ENCODE data around the gene EYA4. TPM values are rescaled to one million over a fixed set of nuclear protein-coding genes. Genes with fewer than 3 reads are reported as not detected.
"Not testable (repeated sequence)": the region's sequence is repeated elsewhere in the genome, so short reads cannot be mapped to it uniquely, and the experiment has no call there.

The EYA4 gene
- total and polyA plus RNA-seq, 4 experiments from 2014 or later: not detected

- Histone ChIP-seq H3K27ac (ENCODE audit: low read depth, low read length) (no peak overlapping the region), H3K4me1 (ENCODE audit: insufficient read depth, low read length) (no peaks in the 10 kb centered on the region), H3K4me3 (ENCODE audit: low read length in 2 of 2) (no peak overlapping the region), H3K36me3 (ENCODE audit: insufficient read depth, low read length) (no peaks in the 10 kb centered on the region), H3K9me3 (ENCODE audit: control insufficient read depth in 1 of 2, low read length in 2 of 2) (peaks cover 0 to 3% of the 10 kb centered on the region in 2 donors), H3K27me3 (ENCODE audit: insufficient read depth, low read length) (no peaks in the 10 kb centered on the region)
- DNase-seq: no peak
- Mint-ChIP-seq H3K4me3 (no peak overlapping the region), H3K27ac (no peak overlapping the region), H3K27me3 (peaks cover 0 to 2% of the 10 kb centered on the region in 2 donors), H3K4me1 (no peaks in the 10 kb centered on the region), H3K9me3 (peaks cover 0 to 2% (median 0%) of the 10 kb centered on the region in 8 donors), H3K36me3 (no peaks in the 10 kb centered on the region)
- CTCF ChIA-PET (ENCODE audit: partially characterized antibody): no interaction called here
- intact Hi-C loops (cut with micrococcal nuclease): no loop called here
- POLR2A ChIA-PET (ENCODE audit: partially characterized antibody): no interaction called here
Observed at GRCh38 chr6:133392015-133392414, 150.9 kb downstream of the EYA4 start.

GRCh38 chr6:133392641-133393040, 151.5 kb downstream of the EYA4 start:
- Histone ChIP-seq H3K36me3 (ENCODE audit: insufficient read depth, low read length) (no peaks in the 10 kb centered on the region), H3K27me3 (ENCODE audit: insufficient read depth, low read length) (no peaks in the 10 kb centered on the region), H3K4me3 (ENCODE audit: low read length in 2 of 2) (no peak overlapping the region), H3K4me1 (ENCODE audit: insufficient read depth, low read length) (no peaks in the 10 kb centered on the region), H3K27ac (ENCODE audit: low read depth, low read length) (no peak overlapping the region), H3K9me3 (ENCODE audit: control insufficient read depth in 1 of 2, low read length in 2 of 2) (peaks cover 0 to 3% of the 10 kb centered on the region in 2 donors)
- ChIA-PET POLR2A (ENCODE audit: partially characterized antibody) (no interaction called here), CTCF (ENCODE audit: partially characterized antibody) (no interaction called here)
- Mint-ChIP-seq H3K4me3 (no peak overlapping the region), H3K27ac (no peak overlapping the region), H3K36me3 (no peaks in the 10 kb centered on the region), H3K27me3 (peaks cover 0 to 2% of the 10 kb centered on the region in 2 donors), H3K4me1 (no peaks in the 10 kb centered on the region), H3K9me3 (peaks cover 0 to 2% (median 0%) of the 10 kb centered on the region in 8 donors)
- no peak for DNase-seq
- intact Hi-C loops (cut with micrococcal nuclease): no loop called here

- Mint-ChIP-seq H3K27ac (no peak overlapping the region), H3K4me1 (no peaks in the 10 kb centered on the region), H3K9me3 (peaks cover 0 to 2% (median 0%) of the 10 kb centered on the region in 8 donors), H3K27me3 (peaks cover 0 to 2% of the 10 kb centered on the region in 2 donors), H3K4me3 (no peak overlapping the region), H3K36me3 (no peaks in the 10 kb centered on the region)
- Histone ChIP-seq H3K36me3 (ENCODE audit: insufficient read depth, low read length) (no peaks in the 10 kb centered on the region), H3K27me3 (ENCODE audit: insufficient read depth, low read length) (no peaks in the 10 kb centered on the region), H3K9me3 (ENCODE audit: control insufficient read depth in 1 of 2, low read length in 2 of 2) (peaks cover 0 to 3% of the 10 kb centered on the region in 2 donors), H3K4me3 (ENCODE audit: low read length in 2 of 2) (no peak overlapping the region), H3K27ac (ENCODE audit: low read depth, low read length) (no peak overlapping the region), H3K4me1 (ENCODE audit: insufficient read depth, low read length) (no peaks in the 10 kb centered on the region)
- CTCF ChIA-PET (ENCODE audit: partially characterized antibody): no interaction called here
- POLR2A ChIA-PET (ENCODE audit: partially characterized antibody): no interaction called here
- intact Hi-C loops (cut with micrococcal nuclease): no loop called here
- DNase-seq: no peak
Observed at GRCh38 chr6:133393891-133394290, 152.7 kb downstream of the EYA4 start.

GRCh38 chr6:133394630-133395029, 153.5 kb downstream of the EYA4 start:
- H3K9me3 ChIP-seq (ENCODE audit: control insufficient read depth in 1 of 2, low read length in 2 of 2): peaks cover 0 to 3% of the 10 kb centered on the region in 2 donors
- H3K27ac Mint-ChIP-seq: no peak overlapping the region
- H3K36me3 ChIP-seq (ENCODE audit: insufficient read depth, low read length): no peaks in the 10 kb centered on the region
- H3K27me3 ChIP-seq (ENCODE audit: insufficient read depth, low read length): no peaks in the 10 kb centered on the region
- H3K27me3 Mint-ChIP-seq: peaks cover 0 to 2% of the 10 kb centered on the region in 2 donors
- no peak overlapping the region for H3K4me3 ChIP-seq (ENCODE audit: low read length in 2 of 2)
- no peaks in the 10 kb centered on the region for H3K36me3 Mint-ChIP-seq
- no peak for DNase-seq
- no peak overlapping the region for H3K27ac ChIP-seq (ENCODE audit: low read depth, low read length)
- no peaks in the 10 kb centered on the region for H3K4me1 Mint-ChIP-seq
- POLR2A ChIA-PET (ENCODE audit: partially characterized antibody): interaction anchor here (0.6 kb wide), 1 partner anchor 518 kb away, joined by 4 read pairs; no protein-coding TSS in a partner anchor
- peaks cover 0 to 2% (median 0%) of the 10 kb centered on the region in 8 donors for H3K9me3 Mint-ChIP-seq
- no peak overlapping the region for H3K4me3 Mint-ChIP-seq
- CTCF ChIA-PET (ENCODE audit: partially characterized antibody): no interaction called here
- intact Hi-C loops (cut with micrococcal nuclease): no loop called here
- no peaks in the 10 kb centered on the region for H3K4me1 ChIP-seq (ENCODE audit: insufficient read depth, low read length)

GRCh38 chr6:133396233-133396983, 155.3 kb downstream of the EYA4 start:
- no peak overlapping the region for H3K27ac ChIP-seq (ENCODE audit: low read depth, low read length)
- CTCF ChIA-PET (ENCODE audit: partially characterized antibody): no interaction called here
- peaks cover 0 to 3% of the 10 kb centered on the region in 2 donors for H3K9me3 ChIP-seq (ENCODE audit: control insufficient read depth in 1 of 2, low read length in 2 of 2)
- Mint-ChIP-seq H3K27ac (no peak overlapping the region), H3K4me1 (no peaks in the 10 kb centered on the region), H3K4me3 (no peak overlapping the region), H3K36me3 (no peaks in the 10 kb centered on the region), H3K9me3 (peaks cover 0 to 4% (median 0%) of the 10 kb centered on the region in 8 donors), H3K27me3 (peaks cover 0 to 2% of the 10 kb centered on the region in 2 donors)
- no peaks in the 10 kb centered on the region for H3K4me1 ChIP-seq (ENCODE audit: insufficient read depth, low read length)
- no peaks in the 10 kb centered on the region for H3K36me3 ChIP-seq (ENCODE audit: insufficient read depth, low read length)
- intact Hi-C loops (cut with micrococcal nuclease): no loop called here
- no peak overlapping the region for H3K4me3 ChIP-seq (ENCODE audit: low read length in 2 of 2)
- H3K27me3 ChIP-seq (ENCODE audit: insufficient read depth, low read length): no peaks in the 10 kb centered on the region
- POLR2A ChIA-PET (ENCODE audit: partially characterized antibody): no interaction called here
- DNase-seq: no peak

GRCh38 chr6:133396984-133397348, 155.8 kb downstream of the EYA4 start:
- H3K27me3 Mint-ChIP-seq: peaks cover 0 to 2% of the 10 kb centered on the region in 2 donors
- no peaks in the 10 kb centered on the region for H3K36me3 Mint-ChIP-seq
- intact Hi-C loops (cut with micrococcal nuclease): no loop called here
- no peak overlapping the region for H3K27ac Mint-ChIP-seq
- no peaks in the 10 kb centered on the region for H3K27me3 ChIP-seq (ENCODE audit: insufficient read depth, low read length)
- H3K36me3 ChIP-seq (ENCODE audit: insufficient read depth, low read length): no peaks in the 10 kb centered on the region
- H3K27ac ChIP-seq (ENCODE audit: low read depth, low read length): no peak overlapping the region
- H3K4me3 Mint-ChIP-seq: no peak overlapping the region
- H3K4me3 ChIP-seq (ENCODE audit: low read length in 2 of 2): no peak overlapping the region
- POLR2A ChIA-PET (ENCODE audit: partially characterized antibody): no interaction called here
- peaks cover 0 to 4% (median 0%) of the 10 kb centered on the region in 8 donors for H3K9me3 Mint-ChIP-seq
- no peaks in the 10 kb centered on the region for H3K4me1 ChIP-seq (ENCODE audit: insufficient read depth, low read length)
- DNase-seq: no peak
- CTCF ChIA-PET (ENCODE audit: partially characterized antibody): no interaction called here
- H3K4me1 Mint-ChIP-seq: no peaks in the 10 kb centered on the region
- peaks cover 0 to 3% of the 10 kb centered on the region in 2 donors for H3K9me3 ChIP-seq (ENCODE audit: control insufficient read depth in 1 of 2, low read length in 2 of 2)

- H3K27me3 ChIP-seq (ENCODE audit: insufficient read depth, low read length); H3K36me3 Mint-ChIP-seq; H3K27ac ChIP-seq (ENCODE audit: low read depth, low read length); H3K9me3 ChIP-seq (ENCODE audit: control insufficient read depth in 1 of 2, low read length in 2 of 2); H3K4me1 ChIP-seq (ENCODE audit: insufficient read depth, low read length); H3K9me3 Mint-ChIP-seq; DNase-seq; H3K4me3 Mint-ChIP-seq; H3K36me3 ChIP-seq (ENCODE audit: insufficient read depth, low read length); POLR2A ChIA-PET (ENCODE audit: partially characterized antibody); H3K27me3 Mint-ChIP-seq; H3K4me3 ChIP-seq (ENCODE audit: low read length in 2 of 2); CTCF ChIA-PET (ENCODE audit: partially characterized antibody); H3K4me1 Mint-ChIP-seq; H3K27ac Mint-ChIP-seq; intact Hi-C loops (cut with micrococcal nuclease): not testable (repeated sequence)
Observed at GRCh38 chr6:133397601-133398000, 156.4 kb downstream of the EYA4 start.
